ENCODE measurements around the gene ZFYVE28.

GRCh38 chr4:2401610-2401983, 16.8 kb downstream of the ZFYVE28 start:
- TF ChIP-seq, protein P1, sequence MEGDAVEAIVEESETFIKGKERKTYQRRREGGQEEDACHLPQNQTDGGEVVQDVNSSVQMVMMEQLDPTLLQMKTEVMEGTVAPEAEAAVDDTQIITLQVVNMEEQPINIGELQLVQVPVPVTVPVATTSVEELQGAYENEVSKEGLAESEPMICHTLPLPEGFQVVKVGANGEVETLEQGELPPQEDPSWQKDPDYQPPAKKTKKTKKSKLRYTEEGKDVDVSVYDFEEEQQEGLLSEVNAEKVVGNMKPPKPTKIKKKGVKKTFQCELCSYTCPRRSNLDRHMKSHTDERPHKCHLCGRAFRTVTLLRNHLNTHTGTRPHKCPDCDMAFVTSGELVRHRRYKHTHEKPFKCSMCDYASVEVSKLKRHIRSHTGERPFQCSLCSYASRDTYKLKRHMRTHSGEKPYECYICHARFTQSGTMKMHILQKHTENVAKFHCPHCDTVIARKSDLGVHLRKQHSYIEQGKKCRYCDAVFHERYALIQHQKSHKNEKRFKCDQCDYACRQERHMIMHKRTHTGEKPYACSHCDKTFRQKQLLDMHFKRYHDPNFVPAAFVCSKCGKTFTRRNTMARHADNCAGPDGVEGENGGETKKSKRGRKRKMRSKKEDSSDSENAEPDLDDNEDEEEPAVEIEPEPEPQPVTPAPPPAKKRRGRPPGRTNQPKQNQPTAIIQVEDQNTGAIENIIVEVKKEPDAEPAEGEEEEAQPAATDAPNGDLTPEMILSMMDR (IDR thresholded peaks at IDR 0.05): no peak
- no peak for TF ChIP-seq POLR2A (IDR thresholded peaks at IDR 0.05)
